HL-60/S4 (cell line): Measurements from ENCODE around the gene SLC17A9.

ENCODE experiments used
- in situ Hi-C: fragments of 300-500 bp; cut with MboI; formaldehyde crosslinking; loops from 2 replicates; pipeline ENCODE4 v1.14.3; 2022; ENCODE audit warnings: low sequenced_read_pairs

Gene SLC17A9

DNA sequence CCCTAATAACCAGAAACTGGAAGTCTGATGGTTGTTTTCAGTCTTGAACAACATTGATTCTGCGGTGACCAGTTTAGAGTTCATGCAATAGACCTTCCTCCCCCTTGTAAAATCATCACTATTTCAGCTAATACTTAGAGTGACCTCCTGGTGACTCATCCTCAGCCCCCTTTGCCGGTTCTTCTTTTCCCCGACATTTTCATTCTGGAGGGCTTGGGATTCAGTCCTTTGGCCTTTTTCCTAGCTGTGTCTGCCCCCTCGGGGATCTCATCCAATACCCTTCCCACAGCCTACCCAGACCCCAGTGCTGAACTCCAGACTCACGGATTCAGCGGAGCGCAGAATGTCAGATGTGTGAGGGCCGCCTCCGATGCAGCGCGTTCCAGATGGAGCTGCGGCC lies 61.8 kb downstream of the SLC17A9 start:
- in situ Hi-C loops, result no loop called here

DNA sequence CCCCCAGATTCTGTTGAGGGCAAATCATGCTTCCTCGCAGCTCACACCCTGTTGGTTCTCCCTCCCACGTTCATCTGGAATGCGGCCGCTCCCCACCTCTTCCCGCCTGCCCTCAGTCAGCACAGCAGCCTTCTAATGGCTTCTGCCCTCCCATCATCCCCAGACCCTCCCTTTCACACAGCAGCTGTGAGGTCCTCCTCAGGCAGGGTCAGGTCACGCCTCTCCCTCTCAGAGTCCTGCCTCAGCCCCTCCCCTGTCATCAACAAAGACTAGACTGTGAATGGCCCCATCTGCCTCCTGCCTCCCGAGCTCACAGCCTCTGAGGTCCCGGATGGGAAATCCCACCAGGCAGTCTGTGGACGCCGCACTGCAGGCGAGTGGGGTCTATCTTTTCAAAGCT lies 62.2 kb downstream of the SLC17A9 start:
- in situ Hi-C loops, result no loop called here

DNA sequence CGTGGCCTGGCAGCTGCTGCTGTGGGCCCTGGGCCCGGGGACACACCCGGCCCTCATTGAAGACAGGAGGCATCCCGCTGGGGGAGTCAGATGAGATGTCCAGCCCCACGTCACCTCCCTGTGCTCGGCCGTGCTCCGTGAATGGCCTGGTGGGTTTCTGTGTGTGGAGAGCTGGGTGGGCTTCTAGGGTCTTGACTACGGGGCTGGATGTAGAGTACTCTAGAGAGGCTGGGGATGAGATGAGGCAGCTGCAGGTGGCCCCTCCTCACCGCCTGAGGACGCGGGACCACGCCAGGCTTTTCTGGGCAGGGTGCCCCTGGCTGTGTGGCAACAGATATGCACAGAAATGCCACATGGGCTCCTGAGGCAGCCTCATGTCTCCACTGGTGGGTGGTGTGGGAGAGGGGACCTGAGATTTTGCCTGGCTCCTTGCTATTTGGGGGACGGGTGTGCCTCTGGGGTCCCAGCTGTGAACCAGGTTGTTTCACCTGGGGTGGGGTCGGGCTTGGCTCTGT lies 62.7 kb downstream of the SLC17A9 start:
- in situ Hi-C loops, result no loop called here

DNA sequence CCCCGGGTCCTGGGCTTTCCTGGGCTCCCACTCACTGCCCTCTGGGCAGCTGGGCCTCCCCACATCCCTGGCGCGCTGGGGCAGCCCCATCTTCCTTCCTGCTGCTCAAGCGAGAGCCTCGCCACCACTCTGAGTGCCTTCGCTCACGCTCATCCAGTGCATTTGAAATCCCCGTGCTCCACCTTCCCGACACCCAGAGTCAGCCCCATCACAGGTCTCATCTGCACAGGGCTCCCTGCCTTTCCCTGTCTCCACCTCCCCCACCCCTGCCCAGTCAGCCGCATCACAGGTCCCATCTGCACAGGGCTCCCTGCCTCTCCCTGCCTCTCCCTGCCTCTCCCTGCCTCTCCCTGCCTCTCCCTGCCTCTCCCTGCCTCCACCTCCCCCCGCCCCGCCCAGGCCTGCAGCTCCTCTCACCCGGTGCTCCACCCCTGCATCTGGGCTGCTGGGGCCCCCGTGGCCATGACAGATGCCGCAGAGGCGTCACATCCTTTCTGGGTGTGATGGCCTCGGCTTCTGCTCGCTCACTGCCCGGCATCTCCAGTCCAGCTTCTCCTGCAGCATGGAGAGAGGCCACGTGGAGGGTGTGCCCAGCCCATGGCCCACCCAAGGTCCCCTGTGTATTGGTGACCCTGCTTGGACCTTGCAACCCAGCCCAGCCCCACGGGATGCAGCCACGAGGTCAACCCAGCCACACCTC lies 63.3 kb downstream of the SLC17A9 start:
- in situ Hi-C loops, result no loop called here

DNA sequence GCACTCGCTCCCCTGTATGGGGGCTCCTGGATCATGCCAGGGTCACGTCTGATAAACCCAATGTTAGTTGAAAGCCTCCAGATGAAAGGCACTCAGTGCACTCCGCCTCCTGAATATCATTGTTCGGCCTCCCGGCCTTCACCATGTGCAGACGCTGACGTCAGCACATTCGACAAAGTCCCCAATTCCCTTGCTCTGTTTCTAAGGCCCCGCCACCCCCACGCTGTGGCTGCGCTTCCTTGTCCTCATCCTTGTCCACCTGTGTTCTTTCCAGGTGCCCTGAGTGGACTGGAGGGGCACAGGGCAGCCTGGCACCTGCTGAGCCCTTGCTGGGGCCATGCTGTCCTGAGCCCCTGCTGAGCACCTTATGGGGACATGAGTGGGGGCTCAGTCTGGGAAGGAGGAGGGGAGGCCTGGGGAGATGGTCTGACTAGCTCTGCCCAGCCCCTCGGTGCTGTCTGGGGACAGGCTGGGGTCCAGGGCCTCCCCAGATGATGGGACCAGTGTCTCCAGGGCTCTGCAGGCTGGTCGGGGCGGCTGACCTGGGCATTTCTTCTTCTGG lies 64.1 kb downstream of the SLC17A9 start:
- in situ Hi-C loops, result no loop called here

DNA sequence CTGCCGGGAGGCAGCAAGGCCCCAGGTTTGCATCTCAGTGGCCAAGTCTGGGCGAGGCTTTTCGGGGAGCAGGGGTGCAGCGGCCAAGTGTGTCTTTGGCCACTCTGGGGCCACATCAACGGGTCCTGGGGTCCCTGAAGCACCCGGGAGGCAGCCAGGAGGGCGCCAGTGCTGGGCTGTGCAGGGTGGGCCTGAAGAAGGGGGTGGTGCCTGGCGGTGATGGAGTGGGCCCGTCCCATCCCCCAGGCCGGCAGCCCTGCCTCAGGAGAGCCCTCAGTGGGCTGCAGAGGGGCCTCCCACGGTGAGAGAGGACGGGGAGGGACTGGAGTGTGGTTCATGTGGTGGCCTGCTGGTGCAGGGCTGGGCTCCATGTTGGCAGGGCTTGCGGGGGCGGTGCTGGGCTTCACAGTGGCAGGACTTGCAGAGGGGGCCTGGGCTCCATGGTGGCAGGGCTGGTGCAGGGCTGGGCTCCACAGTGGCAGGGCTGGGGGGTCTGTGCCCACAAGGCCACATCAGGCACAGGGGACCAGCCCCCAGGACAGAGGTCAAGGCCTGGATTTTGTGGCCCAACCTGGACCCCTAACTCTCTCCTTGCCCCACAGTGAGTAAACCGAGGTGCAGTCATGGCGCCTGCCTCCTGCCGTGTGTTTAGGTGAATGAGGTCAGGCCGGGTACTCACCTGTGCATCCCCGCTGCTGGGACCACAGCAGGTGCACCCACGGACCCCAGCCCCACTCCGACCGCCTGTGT lies 64.7 kb downstream of the SLC17A9 start:
- in situ Hi-C loops, result no loop called here

DNA sequence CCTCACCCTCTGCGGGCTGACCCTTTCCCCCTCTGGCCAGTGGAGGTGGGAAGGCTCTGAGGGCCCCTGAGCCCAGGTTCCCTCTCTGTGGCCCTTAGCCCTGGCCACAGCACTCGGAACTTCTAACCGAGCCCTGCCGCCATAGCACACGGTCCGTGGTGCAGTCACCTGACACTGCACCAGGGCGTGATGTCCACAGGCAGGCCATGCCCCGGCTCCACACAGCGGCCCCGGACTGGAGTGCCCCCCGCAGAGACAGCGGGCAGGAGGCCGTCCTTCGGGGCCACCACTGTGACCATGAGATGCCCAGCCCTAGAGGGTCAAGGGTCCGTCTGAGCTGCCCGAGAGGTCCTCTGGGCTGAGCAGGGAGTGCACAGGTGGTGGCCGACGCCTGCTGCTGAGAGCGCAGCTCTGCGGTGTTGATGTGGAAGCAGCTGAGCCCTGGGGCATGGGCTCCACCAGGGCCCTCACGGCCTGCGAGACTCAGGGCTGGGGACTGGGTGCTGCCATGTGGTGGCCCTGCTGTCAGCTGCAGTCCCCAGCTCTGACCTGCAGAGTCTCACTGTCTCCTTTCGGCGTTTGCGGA lies 65.4 kb downstream of the SLC17A9 start:
- in situ Hi-C loops, result no loop called here
